Activated CD4-positive, alpha-beta T cell treated with anti-CD3 and anti-CD28 coated beads for 36 hours (primary cell): ENCODE measurements around the gene APOA1. TPM values are rescaled to one million over a fixed set of nuclear protein-coding genes. Genes with fewer than 3 reads are reported as not detected.
"Not testable (repeated sequence)": the region's sequence is repeated elsewhere in the genome, so short reads cannot be mapped to it uniquely, and the experiment has no call there.

Source experiments
- ATAC-seq: fragments of 200-7000 bp; cut with Tn5 transposase; one replicate; pipeline ENCODE4 v1.10.0; 2021; ENCODE audit warnings: mild to moderate bottlenecking, moderate library complexity
- CTCF ChIA-PET: fragments of 350-600 bp; sonication (Branson Sonifier 250); formaldehyde crosslinking; loops from one replicate; lab custom pipeline; 2021; ENCODE audit warnings: antibody characterized with exemption; lab: Charles Lee
- POLR2A ChIA-PET: fragments of 350-600 bp; sonication (Branson Sonifier 250); formaldehyde crosslinking; loops from one replicate; lab custom pipeline; 2021; ENCODE audit warnings: antibody characterized with exemption, inconsistent platforms; lab: Charles Lee
- DNase-seq: peaks from one replicate; pipeline ENCODE4 v3.0.0-alpha.2; 2020
- H3K27ac Mint-ChIP-seq: one replicate; pipeline ENCODE4 v1.8.0; 2021; ENCODE audit warnings: mixed read lengths
- H3K27me3 Mint-ChIP-seq: one replicate; pipeline ENCODE4 v1.8.0; 2021; ENCODE audit warnings: mixed read lengths
- H3K36me3 Mint-ChIP-seq: one replicate; pipeline ENCODE4 v1.8.0; 2021; ENCODE audit warnings: low read depth, mixed read lengths
- H3K4me1 Mint-ChIP-seq: one replicate; pipeline ENCODE4 v1.8.0; 2021; ENCODE audit warnings: mixed read lengths
- H3K4me3 Mint-ChIP-seq: one replicate; pipeline ENCODE4 v1.8.0; 2021; ENCODE audit warnings: mild to moderate bottlenecking, moderate library complexity, mixed read lengths
- H3K9me3 Mint-ChIP-seq: one replicate; pipeline ENCODE4 v1.8.0; 2021; ENCODE audit warnings: low read depth, mixed read lengths
- intact Hi-C, 2 experiments: fragments of 100-400 bp; cut with DNase I in 1 of 2; cut with micrococcal nuclease in 1 of 2; formaldehyde crosslinking; loops; one replicate each; pipeline versions ENCODE4 v1.14.2 to v1.15.1; 2022 to 2024; cut with DNase I, micrococcal nuclease
- total RNA-seq, 2 experiments: library from RNA; stranded (reverse); gene quantifications; one replicate each; pipeline ENCODE4 v1.2.3, GENCODE V29; 2021

Gene APOA1
- total RNA-seq, 2 experiments from 2014 or later = not detected

DNA sequence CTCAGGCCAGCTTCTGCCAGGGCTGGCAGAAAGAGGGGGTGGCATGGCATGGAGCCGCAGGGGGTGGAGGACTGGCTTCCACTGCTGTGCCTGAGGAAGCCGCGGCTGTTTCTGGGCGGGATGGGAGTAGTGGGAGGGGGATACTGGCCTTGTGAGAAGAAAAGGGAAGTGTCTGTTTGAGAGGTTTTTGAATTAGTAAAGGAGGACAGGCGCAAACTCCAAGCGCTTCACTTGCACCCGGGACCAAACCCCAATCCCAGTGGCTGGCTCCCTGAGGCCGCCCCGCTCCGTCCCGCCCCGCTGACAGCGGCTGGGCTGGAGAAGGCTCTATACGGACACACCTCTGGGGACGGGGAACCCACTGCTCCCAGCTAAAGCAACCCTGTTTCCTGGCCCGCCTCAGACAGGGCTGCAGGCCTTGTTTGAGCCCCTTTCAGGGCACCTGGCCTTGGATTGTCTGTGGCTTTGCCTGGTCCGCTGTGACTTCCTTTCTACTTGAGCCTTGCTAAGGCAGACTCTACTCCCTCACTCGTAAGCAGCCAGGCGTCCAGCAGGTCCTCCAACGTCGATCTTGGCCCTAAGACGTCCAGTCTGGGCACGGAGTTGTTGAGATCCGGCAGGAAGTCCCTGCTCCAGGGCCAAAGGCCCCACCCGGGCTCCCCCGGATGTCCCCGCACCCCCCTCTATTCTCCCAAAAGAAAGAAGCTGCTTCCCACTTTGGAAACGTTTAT lies 2.2 kb downstream of the APOA1 start:
- H3K27me3 Mint-ChIP-seq = peaks cover 3% of the 10 kb centered on the region
- no peak for DNase-seq
- POLR2A ChIA-PET = interaction anchor here (0.5 to 1.3 kb wide), 3 partner anchors 19 to 44 kb away, joined by 3 to 7 read pairs (median 5); partner anchors contain the start of gene APOA5
- peak; percentile 5 for ATAC-seq
- peak overlapping the region; percentile 37 for H3K27ac Mint-ChIP-seq
- CTCF ChIA-PET = interaction anchor here (0.6 to 5.7 kb wide), 40 partner anchors 12 to 392 kb away, joined by 3 to 89 read pairs (median 4); partner anchors contain the start of genes APOA4, APOA5, BUD13 and PAFAH1B2
- H3K36me3 Mint-ChIP-seq = no peaks in the 10 kb centered on the region
- H3K9me3 Mint-ChIP-seq = no peaks in the 10 kb centered on the region
- intact Hi-C loops = loop anchor here (2.0 to 5.0 kb wide), 2 partner anchors 102 to 103 kb away; no protein-coding TSS in a partner anchor
- H3K4me3 Mint-ChIP-seq = peak overlapping the region; percentile 59
- peaks cover 10% of the 10 kb centered on the region for H3K4me1 Mint-ChIP-seq

DNA sequence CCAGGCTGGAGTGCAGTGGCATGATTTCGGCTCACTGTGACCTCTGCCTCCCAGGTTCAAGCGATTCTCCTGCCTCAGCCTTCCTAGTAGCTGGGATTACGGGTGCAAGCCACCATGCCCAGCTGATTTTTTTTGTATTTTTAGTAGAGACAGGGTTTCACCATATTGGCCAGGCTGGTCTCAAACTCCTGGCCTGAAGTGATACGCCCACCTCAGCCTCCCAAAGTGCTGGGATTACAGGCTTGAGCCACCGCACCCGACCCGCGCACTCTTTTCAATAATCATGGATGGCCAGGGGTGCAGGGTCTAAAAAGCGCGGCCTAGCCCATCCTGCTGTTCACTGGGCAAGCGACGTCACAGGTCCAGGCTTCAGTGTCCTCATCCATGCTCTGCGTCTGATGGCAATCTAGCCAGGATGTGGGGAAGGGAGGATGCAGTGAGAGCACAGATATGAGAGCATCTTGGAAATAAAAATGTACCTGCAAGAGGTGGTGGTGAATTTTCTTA lies 2.8 kb downstream of the APOA1 start:
- ATAC-seq, H3K36me3 Mint-ChIP-seq, H3K4me1 Mint-ChIP-seq, H3K9me3 Mint-ChIP-seq, DNase-seq, POLR2A ChIA-PET, H3K27me3 Mint-ChIP-seq: not testable (repeated sequence)
- peak overlapping the region; percentile 37 for H3K27ac Mint-ChIP-seq
- peak overlapping the region; percentile 32 for H3K4me3 Mint-ChIP-seq
- CTCF ChIA-PET = interaction anchor here (0.7 to 5.7 kb wide), 4 partner anchors 17 to 102 kb away, joined by 3 to 89 read pairs (median 15); partner anchors contain the start of genes APOA5 and ZPR1
- intact Hi-C loops = loop anchor here (2.0 to 5.0 kb wide), 2 partner anchors 102 kb away; no protein-coding TSS in a partner anchor

DNA sequence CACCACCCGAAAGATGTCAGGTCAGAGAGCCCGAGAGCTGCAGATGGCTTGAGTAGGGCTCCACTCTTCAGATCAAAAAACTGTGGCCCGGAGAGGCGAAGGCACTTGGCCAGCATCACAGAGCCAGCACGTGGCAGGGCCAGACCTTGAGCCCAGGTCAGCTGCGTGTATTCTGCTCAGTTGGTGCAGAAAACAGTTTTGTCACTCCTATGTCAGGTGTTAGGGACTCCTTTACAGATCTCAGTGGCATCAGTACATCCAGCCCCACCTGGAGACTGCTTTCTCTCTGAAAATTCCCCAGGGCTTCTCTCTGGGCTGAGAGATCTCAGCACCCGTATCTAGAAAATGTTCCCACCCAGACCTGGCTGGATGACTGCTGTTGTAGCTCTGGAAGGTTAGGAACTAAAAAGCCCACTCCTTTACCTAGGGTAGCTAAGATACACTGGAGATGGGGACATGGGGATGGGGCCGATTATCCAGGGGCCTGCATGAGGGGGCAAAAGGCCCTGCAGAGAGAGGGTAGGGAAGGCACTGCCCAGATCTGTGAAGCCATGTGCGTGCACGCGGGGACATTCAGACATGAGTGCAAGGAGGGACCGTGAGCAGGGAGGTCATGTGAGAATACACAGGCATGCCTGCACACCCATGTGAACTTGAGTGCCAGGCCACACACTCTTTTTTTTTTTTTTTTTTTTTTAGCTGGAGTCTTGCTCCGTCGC lies 3.4 kb downstream of the APOA1 start:
- ChIA-PET CTCF (interaction anchor here (0.6 to 5.7 kb wide), 4 partner anchors 11 to 272 kb away, joined by 3 to 89 read pairs (median 4); partner anchors contain the start of genes APOA5 and ZPR1), POLR2A (interaction anchor here (0.6 kb wide), 1 partner anchor 266 kb away, joined by 6 read pairs; no protein-coding TSS in a partner anchor)
- no peak for DNase-seq
- peaks cover 3% of the 10 kb centered on the region for H3K27me3 Mint-ChIP-seq
- no peak overlapping the region for H3K27ac Mint-ChIP-seq
- no peak overlapping the region for H3K4me3 Mint-ChIP-seq
- H3K4me1 Mint-ChIP-seq = peaks cover 10% of the 10 kb centered on the region
- intact Hi-C loops = loop anchor here in 1 of 2 experiments (2.0 kb wide), 1 partner anchor 101 kb away; no protein-coding TSS in a partner anchor
- ATAC-seq = no peak
- no peaks in the 10 kb centered on the region for H3K9me3 Mint-ChIP-seq
- H3K36me3 Mint-ChIP-seq = no peaks in the 10 kb centered on the region

DNA sequence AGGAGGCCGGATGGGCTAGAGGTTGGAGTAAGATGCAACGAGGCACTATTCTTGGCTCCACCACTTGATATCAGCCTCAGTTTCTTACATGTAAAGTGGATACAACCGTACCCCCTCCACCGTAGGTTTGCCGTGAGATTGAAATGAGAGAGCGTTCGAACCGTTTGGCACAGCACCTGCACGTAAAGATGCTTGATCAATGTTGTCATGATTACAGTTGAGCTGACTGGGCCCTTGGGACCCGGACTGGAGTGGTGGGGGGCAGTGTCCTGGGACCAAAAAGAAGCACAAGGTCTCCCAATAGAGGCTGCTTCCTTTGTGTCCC lies 4.0 kb downstream of the APOA1 start:
- ATAC-seq (no peak), DNase-seq (no peak)
- H3K4me1 Mint-ChIP-seq = peaks cover 10% of the 10 kb centered on the region
- CTCF ChIA-PET = interaction anchor here (0.6 to 5.7 kb wide), 4 partner anchors 11 to 273 kb away, joined by 3 to 89 read pairs (median 4); partner anchors contain the start of genes APOA5 and ZPR1
- no peaks in the 10 kb centered on the region for H3K9me3 Mint-ChIP-seq
- H3K27me3 Mint-ChIP-seq = peaks cover 3% of the 10 kb centered on the region
- no peak overlapping the region for H3K27ac Mint-ChIP-seq
- POLR2A ChIA-PET = interaction anchor here (0.6 kb wide), 1 partner anchor 266 kb away, joined by 6 read pairs; no protein-coding TSS in a partner anchor
- no peak overlapping the region for H3K4me3 Mint-ChIP-seq
- H3K36me3 Mint-ChIP-seq = no peaks in the 10 kb centered on the region
- intact Hi-C loops = no loop called here

DNA sequence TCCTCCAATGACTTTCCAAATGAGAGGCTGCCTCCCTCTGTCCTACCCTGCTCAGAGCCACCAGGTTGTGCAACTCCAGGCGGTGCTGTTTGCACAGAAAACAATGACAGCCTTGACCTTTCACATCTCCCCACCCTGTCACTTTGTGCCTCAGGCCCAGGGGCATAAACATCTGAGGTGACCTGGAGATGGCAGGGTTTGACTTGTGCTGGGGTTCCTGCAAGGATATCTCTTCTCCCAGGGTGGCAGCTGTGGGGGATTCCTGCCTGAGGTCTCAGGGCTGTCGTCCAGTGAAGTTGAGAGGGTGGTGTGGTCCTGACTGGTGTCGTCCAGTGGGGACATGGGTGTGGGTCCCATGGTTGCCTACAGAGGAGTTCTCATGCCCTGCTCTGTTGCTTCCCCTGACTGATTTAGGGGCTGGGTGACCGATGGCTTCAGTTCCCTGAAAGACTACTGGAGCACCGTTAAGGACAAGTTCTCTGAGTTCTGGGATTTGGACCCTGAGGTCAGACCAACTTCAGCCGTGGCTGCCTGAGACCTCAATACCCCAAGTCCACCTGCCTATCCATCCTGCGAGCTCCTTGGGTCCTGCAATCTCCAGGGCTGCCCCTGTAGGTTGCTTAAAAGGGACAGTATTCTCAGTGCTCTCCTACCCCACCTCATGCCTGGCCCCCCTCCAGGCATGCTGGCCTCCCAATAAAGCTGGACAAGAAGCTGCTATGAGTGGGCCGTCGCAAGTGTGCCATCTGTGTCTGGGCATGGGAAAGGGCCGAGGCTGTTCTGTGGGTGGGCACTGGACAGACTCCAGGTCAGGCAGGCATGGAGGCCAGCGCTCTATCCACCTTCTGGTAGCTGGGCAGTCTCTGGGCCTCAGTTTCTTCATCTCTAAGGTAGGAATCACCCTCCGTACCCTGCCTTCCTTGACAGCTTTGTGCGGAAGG lies 4.8 kb downstream of the APOA1 start:
- Mint-ChIP-seq H3K4me1 (peaks cover 10% of the 10 kb centered on the region), H3K36me3 (no peaks in the 10 kb centered on the region), H3K4me3 (no peak overlapping the region), H3K27ac (no peak overlapping the region), H3K27me3 (peaks cover 3% of the 10 kb centered on the region), H3K9me3 (no peaks in the 10 kb centered on the region)
- intact Hi-C loops = no loop called here
- ChIA-PET CTCF (interaction anchor here (0.6 to 5.7 kb wide), 4 partner anchors 10 to 274 kb away, joined by 3 to 89 read pairs (median 4); partner anchors contain the start of genes APOA5 and ZPR1), POLR2A (no interaction called here)
- ATAC-seq (no peak), DNase-seq (no peak)

DNA sequence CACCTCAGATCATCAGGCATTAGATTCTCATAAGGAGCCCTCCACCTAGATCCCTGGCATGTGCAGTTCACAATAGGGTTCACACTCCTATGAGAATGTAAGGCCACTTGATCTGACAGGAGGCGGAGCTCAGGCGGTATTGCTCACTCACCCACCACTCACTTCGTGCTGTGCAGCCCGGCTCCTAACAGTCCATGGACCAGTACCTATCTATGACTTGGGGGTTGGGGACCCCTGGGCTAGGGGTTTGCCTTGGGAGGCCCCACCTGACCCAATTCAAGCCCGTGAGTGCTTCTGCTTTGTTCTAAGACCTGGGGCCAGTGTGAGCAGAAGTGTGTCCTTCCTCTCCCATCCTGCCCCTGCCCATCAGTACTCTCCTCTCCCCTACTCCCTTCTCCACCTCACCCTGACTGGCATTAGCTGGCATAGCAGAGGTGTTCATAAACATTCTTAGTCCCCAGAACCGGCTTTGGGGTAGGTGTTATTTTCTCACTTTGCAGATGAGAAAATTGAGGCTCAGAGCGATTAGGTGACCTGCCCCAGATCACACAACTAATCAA lies 5.6 kb downstream of the APOA1 start:
- no peak overlapping the region for H3K4me3 Mint-ChIP-seq
- DNase-seq (no peak), ATAC-seq (no peak)
- H3K27me3 Mint-ChIP-seq = peaks cover 3% of the 10 kb centered on the region
- intact Hi-C loops = no loop called here
- ChIA-PET CTCF (interaction anchor here (0.9 kb wide), 1 partner anchor 274 kb away, joined by 3 read pairs; no protein-coding TSS in a partner anchor), POLR2A (no interaction called here)
- H3K4me1 Mint-ChIP-seq = peaks cover 10% of the 10 kb centered on the region
- H3K27ac Mint-ChIP-seq = no peak overlapping the region
- no peaks in the 10 kb centered on the region for H3K36me3 Mint-ChIP-seq
- H3K9me3 Mint-ChIP-seq = no peaks in the 10 kb centered on the region

DNA sequence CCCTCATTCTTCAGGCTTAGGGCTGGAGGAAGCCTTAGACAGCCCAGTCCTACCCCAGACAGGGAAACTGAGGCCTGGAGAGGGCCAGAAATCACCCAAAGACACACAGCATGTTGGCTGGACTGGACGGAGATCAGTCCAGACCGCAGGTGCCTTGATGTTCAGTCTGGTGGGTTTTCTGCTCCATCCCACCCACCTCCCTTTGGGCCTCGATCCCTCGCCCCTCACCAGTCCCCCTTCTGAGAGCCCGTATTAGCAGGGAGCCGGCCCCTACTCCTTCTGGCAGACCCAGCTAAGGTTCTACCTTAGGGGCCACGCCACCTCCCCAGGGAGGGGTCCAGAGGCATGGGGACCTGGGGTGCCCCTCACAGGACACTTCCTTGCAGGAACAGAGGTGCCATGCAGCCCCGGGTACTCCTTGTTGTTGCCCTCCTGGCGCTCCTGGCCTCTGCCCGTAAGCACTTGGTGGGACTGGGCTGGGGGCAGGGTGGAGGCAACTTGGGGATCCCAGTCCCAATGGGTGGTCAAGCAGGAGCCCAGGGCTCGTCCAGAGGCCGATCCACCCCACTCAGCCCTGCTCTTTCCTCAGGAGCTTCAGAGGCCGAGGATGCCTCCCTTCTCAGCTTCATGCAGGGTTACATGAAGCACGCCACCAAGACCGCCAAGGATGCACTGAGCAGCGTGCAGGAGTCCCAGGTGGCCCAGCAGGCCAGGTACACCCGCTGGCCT lies 7.1 kb downstream of the APOA1 start:
- intact Hi-C loops = no loop called here
- peaks cover 3% of the 10 kb centered on the region for H3K27me3 Mint-ChIP-seq
- H3K4me1 Mint-ChIP-seq = peaks cover 4% of the 10 kb centered on the region

DNA sequence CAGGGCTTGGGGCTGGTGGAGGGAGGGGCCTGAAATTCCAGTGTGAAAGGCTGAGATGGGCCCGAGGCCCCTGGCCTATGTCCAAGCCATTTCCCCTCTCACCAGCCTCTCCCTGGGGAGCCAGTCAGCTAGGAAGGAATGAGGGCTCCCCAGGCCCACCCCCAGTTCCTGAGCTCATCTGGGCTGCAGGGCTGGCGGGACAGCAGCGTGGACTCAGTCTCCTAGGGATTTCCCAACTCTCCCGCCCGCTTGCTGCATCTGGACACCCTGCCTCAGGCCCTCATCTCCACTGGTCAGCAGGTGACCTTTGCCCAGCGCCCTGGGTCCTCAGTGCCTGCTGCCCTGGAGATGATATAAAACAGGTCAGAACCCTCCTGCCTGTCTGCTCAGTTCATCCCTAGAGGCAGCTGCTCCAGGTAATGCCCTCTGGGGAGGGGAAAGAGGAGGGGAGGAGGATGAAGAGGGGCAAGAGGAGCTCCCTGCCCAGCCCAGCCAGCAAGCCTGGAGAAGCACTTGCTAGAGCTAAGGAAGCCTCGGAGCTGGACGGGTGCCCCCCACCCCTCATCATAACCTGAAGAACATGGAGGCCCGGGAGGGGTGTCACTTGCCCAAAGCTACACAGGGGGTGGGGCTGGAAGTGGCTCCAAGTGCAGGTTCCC lies 7.8 kb downstream of the APOA1 start, which contains the start of gene APOC3:
Gene APOC3, plus strand, starts transcription at position 383 of the 659 bp plus-strand sequence. CDS start 676 bp downstream, outside the sequence.
- H3K27me3 Mint-ChIP-seq = peaks cover under 1% of the 10 kb centered on the region
- ATAC-seq (no peak), DNase-seq (no peak)
- H3K9me3 Mint-ChIP-seq = no peaks in the 10 kb centered on the region
- H3K4me1 Mint-ChIP-seq = peaks cover under 1% of the 10 kb centered on the region
- ChIA-PET CTCF (no interaction called here), POLR2A (no interaction called here)
- H3K36me3 Mint-ChIP-seq = no peaks in the 10 kb centered on the region
- intact Hi-C loops = no loop called here
- no peak within 1 kb of the TSS for H3K27ac Mint-ChIP-seq
- H3K4me3 Mint-ChIP-seq = no peak within 1 kb of the TSS

More for the DNA sequence above, 7.1 kb downstream of the APOA1 start:
- Mint-ChIP-seq H3K36me3 (no peaks in the 10 kb centered on the region), H3K27ac (no peak overlapping the region), H3K4me3 (no peak overlapping the region), H3K9me3 (no peaks in the 10 kb centered on the region)
- DNase-seq = no peak
- POLR2A ChIA-PET = no interaction called here
- ATAC-seq = no peak
- CTCF ChIA-PET = no interaction called here

DNA sequence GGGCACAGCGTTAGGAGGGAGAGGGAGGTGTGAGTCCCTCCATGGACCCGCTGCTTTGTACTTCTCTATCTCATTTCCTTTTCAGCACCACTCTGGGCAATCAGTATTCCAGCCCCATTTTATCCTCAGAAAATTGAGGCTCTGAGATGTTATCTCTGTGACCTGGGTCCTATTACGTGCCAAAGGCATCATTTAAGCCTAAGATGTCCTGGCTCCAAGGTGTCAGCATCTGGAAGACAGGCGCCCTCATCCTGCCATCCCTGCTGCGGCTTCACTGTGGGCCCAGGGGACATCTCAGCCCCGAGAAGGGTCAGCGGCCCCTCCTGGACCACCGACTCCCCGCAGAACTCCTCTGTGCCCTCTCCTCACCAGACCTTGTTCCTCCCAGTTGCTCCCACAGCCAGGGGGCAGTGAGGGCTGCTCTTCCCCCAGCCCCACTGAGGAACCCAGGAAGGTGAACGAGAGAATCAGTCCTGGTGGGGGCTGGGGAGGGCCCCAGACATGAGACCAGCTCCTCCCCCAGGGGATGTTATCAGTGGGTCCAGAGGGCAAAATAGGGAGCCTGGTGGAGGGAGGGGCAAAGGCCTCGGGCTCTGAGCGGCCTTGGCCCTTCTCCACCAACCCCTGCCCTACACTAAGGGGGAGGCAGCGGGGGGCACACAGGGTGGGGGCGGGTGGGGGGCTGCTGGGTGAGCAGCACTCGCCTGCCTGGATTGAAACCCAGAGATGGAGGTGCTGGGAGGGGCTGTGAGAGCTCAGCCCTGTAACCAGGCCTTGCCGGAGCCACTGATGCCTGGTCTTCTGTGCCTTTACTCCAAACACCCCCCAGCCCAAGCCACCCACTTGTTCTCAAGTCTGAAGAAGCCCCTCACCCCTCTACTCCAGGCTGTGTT lies 8.5 kb downstream of the APOA1 start:
- no peak for ATAC-seq
- Mint-ChIP-seq H3K27ac (no peak overlapping the region), H3K9me3 (no peaks in the 10 kb centered on the region), H3K4me3 (no peak overlapping the region), H3K36me3 (no peaks in the 10 kb centered on the region), H3K4me1 (no peaks in the 10 kb centered on the region), H3K27me3 (no peaks in the 10 kb centered on the region)
- DNase-seq = no peak
- intact Hi-C loops = no loop called here
- ChIA-PET POLR2A (no interaction called here), CTCF (interaction anchor here (0.8 kb wide), 1 partner anchor 277 kb away, joined by 3 read pairs; no protein-coding TSS in a partner anchor)
